MM.1S (cell line): ENCODE results near the gene HIVEP2.

Experiments
- EZH2 ChIP-seq: fragments of 300-600 bp; sonication (generic); optimal IDR thresholded peaks from 2 replicates; pipeline ENCODE3; 2017; ENCODE audit warnings: low read depth, mild to moderate bottlenecking, antibody characterized with exemption, low read length, mixed read lengths
- EZH2phosphoT487 ChIP-seq: fragments of 300-600 bp; sonication (generic); IDR thresholded peaks from 2 replicates; pipeline ENCODE4 v1.6.1; 2018; ENCODE audit warnings: antibody characterized with exemption, low read length
- TF ChIP-seq, protein P1 (sequence below): fragments of 300-600 bp; sonication (generic); IDR thresholded peaks from 2 replicates; pipeline ENCODE4 v1.5.1; 2016; ENCODE audit warnings: antibody characterized with exemption, low read length, mixed read lengths

DNA sequence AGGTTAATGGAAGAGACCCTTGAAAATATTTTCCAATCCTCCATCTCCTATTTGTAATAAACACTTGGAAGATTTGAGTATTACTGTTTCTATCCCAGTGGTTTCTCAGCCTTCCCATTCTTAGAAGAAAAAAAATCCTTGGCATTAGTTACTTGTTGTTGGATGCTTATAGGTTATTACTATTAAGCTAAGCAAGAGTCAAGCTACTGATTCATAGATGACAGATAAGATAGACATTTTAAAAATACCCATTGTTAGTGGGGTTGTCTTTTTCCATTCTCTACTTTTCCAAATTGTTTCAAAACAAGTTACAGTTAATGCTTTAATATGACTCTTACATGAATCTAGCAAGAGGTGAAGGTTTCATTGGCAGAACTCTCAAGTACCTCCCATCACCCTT lies 158.5 kb downstream of the HIVEP2 start:
- TF ChIP-seq, protein P1, sequence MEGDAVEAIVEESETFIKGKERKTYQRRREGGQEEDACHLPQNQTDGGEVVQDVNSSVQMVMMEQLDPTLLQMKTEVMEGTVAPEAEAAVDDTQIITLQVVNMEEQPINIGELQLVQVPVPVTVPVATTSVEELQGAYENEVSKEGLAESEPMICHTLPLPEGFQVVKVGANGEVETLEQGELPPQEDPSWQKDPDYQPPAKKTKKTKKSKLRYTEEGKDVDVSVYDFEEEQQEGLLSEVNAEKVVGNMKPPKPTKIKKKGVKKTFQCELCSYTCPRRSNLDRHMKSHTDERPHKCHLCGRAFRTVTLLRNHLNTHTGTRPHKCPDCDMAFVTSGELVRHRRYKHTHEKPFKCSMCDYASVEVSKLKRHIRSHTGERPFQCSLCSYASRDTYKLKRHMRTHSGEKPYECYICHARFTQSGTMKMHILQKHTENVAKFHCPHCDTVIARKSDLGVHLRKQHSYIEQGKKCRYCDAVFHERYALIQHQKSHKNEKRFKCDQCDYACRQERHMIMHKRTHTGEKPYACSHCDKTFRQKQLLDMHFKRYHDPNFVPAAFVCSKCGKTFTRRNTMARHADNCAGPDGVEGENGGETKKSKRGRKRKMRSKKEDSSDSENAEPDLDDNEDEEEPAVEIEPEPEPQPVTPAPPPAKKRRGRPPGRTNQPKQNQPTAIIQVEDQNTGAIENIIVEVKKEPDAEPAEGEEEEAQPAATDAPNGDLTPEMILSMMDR = no peak
- TF ChIP-seq EZH2 (no peak), EZH2phosphoT487 (no peak)
